ENCODE results near the gene SLC24A2. TPM values are rescaled to one million over a fixed set of nuclear protein-coding genes. Genes with fewer than 3 reads are reported as not detected.

The SLC24A2 gene
- total and polyA plus RNA-seq, 2 experiments from 2014 or later: 3.5 to 7.1 TPM

DNA sequence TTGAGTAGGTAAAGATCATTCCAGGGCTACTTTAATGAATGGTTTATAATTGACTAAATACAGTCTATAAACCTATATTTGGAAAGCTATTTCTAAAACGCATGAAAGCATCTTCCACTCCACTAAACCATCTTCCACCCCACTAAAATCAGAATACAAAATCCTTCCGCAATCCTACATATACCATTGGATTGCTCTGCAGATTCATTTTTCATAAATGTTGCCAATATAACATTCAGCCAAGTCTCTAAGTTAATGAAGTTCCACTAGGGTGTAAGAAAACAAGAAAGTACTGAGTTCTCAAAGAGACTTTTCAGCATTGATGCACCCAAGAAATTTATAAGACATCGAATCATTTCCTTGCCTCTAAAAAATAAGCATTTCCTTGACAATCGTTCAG lies 4.7 kb downstream of the SLC24A2 start:
- Histone ChIP-seq H3F3A (replicated peaks; ENCODE audit: low read depth) (no peaks in the 10 kb centered on the region), H3K9me2 (ENCODE audit: insufficient read depth) (no peaks in the 10 kb centered on the region), H3K27ac (ENCODE audit: low read depth) (no peak overlapping the region), H3K79me2 (replicated peaks; ENCODE audit: insufficient read depth) (peaks cover 6% of the 10 kb centered on the region; the same call in 1 of the 2 replicates), H4K20me1 (replicated peaks; ENCODE audit: insufficient read depth) (no peaks in the 10 kb centered on the region), H3K27me3 (ENCODE audit: insufficient read depth) (peaks cover 29% of the 10 kb centered on the region), H3K4me1 (ENCODE audit: insufficient read depth) (peaks cover 30% of the 10 kb centered on the region), H3K36me3 (ENCODE audit: insufficient read depth) (no peaks in the 10 kb centered on the region), H3K4me2 (peak overlapping the region; percentile 11), H3K4me3 (no peak overlapping the region), H2AFZ (no peak overlapping the region)
- ATAC-seq (no peak), DNase-seq (ENCODE audit: low spot score) (no peak)
- peaks cover 12% of the 10 kb centered on the region; the same call in 2 of the 3 replicates for H3K36me3 Mint-ChIP-seq (ENCODE audit: low read depth)
- H3K9me3 Mint-ChIP-seq: no peaks in the 10 kb centered on the region; the same call in 2 of the 3 replicates
- H3K4me1 Mint-ChIP-seq: peaks cover 37% of the 10 kb centered on the region
- TF ChIP-seq, protein P1, sequence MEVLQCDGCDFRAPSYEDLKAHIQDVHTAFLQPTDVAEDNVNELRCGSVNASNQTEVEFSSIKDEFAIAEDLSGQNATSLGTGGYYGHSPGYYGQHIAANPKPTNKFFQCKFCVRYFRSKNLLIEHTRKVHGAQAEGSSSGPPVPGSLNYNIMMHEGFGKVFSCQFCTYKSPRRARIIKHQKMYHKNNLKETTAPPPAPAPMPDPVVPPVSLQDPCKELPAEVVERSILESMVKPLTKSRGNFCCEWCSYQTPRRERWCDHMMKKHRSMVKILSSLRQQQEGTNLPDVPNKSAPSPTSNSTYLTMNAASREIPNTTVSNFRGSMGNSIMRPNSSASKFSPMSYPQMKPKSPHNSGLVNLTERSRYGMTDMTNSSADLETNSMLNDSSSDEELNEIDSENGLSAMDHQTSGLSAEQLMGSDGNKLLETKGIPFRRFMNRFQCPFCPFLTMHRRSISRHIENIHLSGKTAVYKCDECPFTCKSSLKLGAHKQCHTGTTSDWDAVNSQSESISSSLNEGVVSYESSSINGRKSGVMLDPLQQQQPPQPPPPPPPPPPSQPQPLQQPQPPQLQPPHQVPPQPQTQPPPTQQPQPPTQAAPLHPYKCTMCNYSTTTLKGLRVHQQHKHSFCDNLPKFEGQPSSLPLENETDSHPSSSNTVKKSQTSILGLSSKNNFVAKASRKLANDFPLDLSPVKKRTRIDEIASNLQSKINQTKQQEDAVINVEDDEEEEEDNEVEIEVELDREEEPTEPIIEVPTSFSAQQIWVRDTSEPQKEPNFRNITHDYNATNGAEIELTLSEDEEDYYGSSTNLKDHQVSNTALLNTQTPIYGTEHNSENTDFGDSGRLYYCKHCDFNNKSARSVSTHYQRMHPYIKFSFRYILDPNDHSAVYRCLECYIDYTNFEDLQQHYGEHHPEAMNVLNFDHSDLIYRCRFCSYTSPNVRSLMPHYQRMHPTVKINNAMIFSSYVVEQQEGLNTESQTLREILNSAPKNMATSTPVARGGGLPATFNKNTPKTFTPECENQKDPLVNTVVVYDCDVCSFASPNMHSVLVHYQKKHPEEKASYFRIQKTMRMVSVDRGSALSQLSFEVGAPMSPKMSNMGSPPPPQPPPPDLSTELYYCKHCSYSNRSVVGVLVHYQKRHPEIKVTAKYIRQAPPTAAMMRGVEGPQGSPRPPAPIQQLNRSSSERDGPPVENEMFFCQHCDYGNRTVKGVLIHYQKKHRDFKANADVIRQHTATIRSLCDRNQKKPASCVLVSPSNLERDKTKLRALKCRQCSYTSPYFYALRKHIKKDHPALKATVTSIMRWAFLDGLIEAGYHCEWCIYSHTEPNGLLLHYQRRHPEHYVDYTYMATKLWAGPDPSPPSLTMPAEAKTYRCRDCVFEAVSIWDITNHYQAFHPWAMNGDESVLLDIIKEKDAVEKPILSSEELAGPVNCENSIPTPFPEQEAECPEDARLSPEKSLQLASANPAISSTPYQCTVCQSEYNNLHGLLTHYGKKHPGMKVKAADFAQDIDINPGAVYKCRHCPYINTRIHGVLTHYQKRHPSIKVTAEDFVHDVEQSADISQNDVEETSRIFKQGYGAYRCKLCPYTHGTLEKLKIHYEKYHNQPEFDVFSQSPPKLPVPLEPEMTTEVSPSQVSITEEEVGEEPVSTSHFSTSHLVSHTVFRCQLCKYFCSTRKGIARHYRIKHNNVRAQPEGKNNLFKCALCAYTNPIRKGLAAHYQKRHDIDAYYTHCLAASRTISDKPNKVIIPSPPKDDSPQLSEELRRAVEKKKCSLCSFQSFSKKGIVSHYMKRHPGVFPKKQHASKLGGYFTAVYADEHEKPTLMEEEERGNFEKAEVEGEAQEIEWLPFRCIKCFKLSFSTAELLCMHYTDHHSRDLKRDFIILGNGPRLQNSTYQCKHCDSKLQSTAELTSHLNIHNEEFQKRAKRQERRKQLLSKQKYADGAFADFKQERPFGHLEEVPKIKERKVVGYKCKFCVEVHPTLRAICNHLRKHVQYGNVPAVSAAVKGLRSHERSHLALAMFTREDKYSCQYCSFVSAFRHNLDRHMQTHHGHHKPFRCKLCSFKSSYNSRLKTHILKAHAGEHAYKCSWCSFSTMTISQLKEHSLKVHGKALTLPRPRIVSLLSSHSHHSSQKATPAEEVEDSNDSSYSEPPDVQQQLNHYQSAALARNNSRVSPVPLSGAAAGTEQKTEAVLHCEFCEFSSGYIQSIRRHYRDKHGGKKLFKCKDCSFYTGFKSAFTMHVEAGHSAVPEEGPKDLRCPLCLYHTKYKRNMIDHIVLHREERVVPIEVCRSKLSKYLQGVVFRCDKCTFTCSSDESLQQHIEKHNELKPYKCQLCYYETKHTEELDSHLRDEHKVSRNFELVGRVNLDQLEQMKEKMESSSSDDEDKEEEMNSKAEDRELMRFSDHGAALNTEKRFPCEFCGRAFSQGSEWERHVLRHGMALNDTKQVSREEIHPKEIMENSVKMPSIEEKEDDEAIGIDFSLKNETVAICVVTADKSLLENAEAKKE (CRISPR knock-in tag; IDR thresholded peaks at IDR 0.05): no peak
- TF ChIP-seq EZH2 (IDR thresholded peaks at IDR 0.05; ENCODE audit: low read depth, unreplicated experiment) (no peak), ZNF331 (CRISPR knock-in tag; IDR thresholded peaks at IDR 0.05; ENCODE audit: low read depth) (no peak), JUNB (IDR thresholded peaks at IDR 0.05; ENCODE audit: unreplicated experiment) (no peak), ZNF114 (CRISPR knock-in tag; IDR thresholded peaks at IDR 0.05) (no peak), STAT1 (IDR thresholded peaks at IDR 0.05; ENCODE audit: unreplicated experiment) (no peak), POLR2AphosphoS5 (IDR thresholded peaks at IDR 0.05; ENCODE audit: low read depth) (no peak)
- no peak overlapping the region for H3K27ac Mint-ChIP-seq
- no peak overlapping the region for H3K4me3 Mint-ChIP-seq
- peaks cover 9% of the 10 kb centered on the region for H3K27me3 Mint-ChIP-seq (ENCODE audit: insufficient read depth, low read depth, poor library complexity)

DNA sequence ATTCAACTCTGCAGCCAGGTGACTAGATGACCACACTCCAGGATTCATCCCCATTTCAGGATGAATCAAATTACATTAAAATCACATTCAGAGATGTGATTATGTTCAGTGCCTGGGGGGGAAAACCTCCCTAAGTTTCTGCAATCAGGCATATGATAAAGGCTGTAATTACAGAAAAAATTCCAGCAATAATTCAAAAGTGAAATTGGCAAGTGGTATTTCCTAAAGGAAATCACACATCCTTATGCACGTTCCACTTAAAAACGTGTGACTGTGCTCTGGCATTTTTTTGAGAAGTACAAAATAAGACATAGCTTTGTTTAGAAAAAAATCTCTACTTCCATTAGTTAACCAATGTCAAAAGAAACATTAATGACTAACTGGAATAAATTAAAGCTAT lies 5.3 kb downstream of the SLC24A2 start:
- ATAC-seq: no peak
- H3K9me2 ChIP-seq (ENCODE audit: insufficient read depth): no peaks in the 10 kb centered on the region
- H3K27me3 ChIP-seq (ENCODE audit: insufficient read depth): peaks cover 26% of the 10 kb centered on the region
- Mint-ChIP-seq H3K4me3 (no peak overlapping the region), H3K4me1 (peaks cover 36% of the 10 kb centered on the region), H3K27me3 (ENCODE audit: insufficient read depth, low read depth, poor library complexity) (peaks cover 6% of the 10 kb centered on the region), H3K27ac (no peak overlapping the region), H3K9me3 (no peaks in the 10 kb centered on the region; the same call in 2 of the 3 replicates), H3K36me3 (ENCODE audit: low read depth) (peaks cover 12% of the 10 kb centered on the region; the same call in 2 of the 3 replicates)
- H2AFZ ChIP-seq: no peak overlapping the region
- no peak overlapping the region for H3K27ac ChIP-seq (ENCODE audit: low read depth)
- peaks cover 6% of the 10 kb centered on the region; the same call in 1 of the 2 replicates for H3K79me2 ChIP-seq (replicated peaks; ENCODE audit: insufficient read depth)
- H3K4me2 ChIP-seq: no peak overlapping the region
- peaks cover 30% of the 10 kb centered on the region for H3K4me1 ChIP-seq (ENCODE audit: insufficient read depth)
- no peaks in the 10 kb centered on the region for H3F3A ChIP-seq (replicated peaks; ENCODE audit: low read depth)
- no peak overlapping the region for H3K4me3 ChIP-seq
- H3K36me3 ChIP-seq (ENCODE audit: insufficient read depth): no peaks in the 10 kb centered on the region
- no peak for DNase-seq (ENCODE audit: low spot score)
- H4K20me1 ChIP-seq (replicated peaks; ENCODE audit: insufficient read depth): no peaks in the 10 kb centered on the region
- TF ChIP-seq EZH2 (IDR thresholded peaks at IDR 0.05; ENCODE audit: low read depth, unreplicated experiment) (no peak), POLR2AphosphoS5 (IDR thresholded peaks at IDR 0.05; ENCODE audit: low read depth) (no peak), ZNF331 (CRISPR knock-in tag; IDR thresholded peaks at IDR 0.05; ENCODE audit: low read depth) (no peak)
- TF ChIP-seq, protein P2, sequence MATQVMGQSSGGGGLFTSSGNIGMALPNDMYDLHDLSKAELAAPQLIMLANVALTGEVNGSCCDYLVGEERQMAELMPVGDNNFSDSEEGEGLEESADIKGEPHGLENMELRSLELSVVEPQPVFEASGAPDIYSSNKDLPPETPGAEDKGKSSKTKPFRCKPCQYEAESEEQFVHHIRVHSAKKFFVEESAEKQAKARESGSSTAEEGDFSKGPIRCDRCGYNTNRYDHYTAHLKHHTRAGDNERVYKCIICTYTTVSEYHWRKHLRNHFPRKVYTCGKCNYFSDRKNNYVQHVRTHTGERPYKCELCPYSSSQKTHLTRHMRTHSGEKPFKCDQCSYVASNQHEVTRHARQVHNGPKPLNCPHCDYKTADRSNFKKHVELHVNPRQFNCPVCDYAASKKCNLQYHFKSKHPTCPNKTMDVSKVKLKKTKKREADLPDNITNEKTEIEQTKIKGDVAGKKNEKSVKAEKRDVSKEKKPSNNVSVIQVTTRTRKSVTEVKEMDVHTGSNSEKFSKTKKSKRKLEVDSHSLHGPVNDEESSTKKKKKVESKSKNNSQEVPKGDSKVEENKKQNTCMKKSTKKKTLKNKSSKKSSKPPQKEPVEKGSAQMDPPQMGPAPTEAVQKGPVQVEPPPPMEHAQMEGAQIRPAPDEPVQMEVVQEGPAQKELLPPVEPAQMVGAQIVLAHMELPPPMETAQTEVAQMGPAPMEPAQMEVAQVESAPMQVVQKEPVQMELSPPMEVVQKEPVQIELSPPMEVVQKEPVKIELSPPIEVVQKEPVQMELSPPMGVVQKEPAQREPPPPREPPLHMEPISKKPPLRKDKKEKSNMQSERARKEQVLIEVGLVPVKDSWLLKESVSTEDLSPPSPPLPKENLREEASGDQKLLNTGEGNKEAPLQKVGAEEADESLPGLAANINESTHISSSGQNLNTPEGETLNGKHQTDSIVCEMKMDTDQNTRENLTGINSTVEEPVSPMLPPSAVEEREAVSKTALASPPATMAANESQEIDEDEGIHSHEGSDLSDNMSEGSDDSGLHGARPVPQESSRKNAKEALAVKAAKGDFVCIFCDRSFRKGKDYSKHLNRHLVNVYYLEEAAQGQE (IDR thresholded peaks at IDR 0.05; ENCODE audit: unreplicated experiment): no peak

Measured in GM23338 (cell line).